ENCODE measurements around the gene PRKCI. TPM values are rescaled to one million over a fixed set of nuclear protein-coding genes. Genes with fewer than 3 reads are reported as not detected.

The PRKCI gene
- total RNA-seq, 1 experiment from 2014 or later = 25.2 TPM

DNA sequence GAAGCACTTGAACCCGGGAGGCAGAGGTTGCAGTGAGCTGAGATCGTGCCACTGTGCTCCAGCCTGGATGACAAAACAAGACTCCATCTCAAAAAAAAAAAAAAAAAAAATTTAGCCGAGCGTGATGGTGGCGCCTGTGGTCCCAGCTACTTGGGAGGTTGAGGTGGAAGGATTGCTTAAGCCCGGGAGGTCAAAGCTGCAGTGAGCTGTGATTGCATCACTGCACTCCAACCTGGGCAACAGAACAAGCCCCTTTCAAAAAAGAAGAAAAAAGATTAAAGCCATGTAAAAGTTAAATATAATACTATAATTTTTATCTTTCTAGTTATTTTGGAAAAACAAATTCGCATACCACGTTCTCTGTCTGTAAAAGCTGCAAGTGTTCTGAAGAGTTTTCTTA, 73.4 kb downstream of the PRKCI start:
- Histone ChIP-seq H3K27me3 (ENCODE audit: insufficient read depth, low read length) (no peaks in the 10 kb centered on the region), H3K9me3 (ENCODE audit: control insufficient read depth in 1 of 2, insufficient read depth in 1 of 2, low read depth in 1 of 2, low read length in 2 of 2) (no peaks in the 10 kb centered on the region), H3K27ac (ENCODE audit: low read depth, low read length) (no peak overlapping the region), H3K4me1 (ENCODE audit: control insufficient read depth in 1 of 2, insufficient read depth in 2 of 2, low read length in 2 of 2) (no peaks in the 10 kb centered on the region), H2AFZ (ENCODE audit: low read depth, low read length, poor library complexity, severe bottlenecking) (no peak overlapping the region), H3K9ac (ENCODE audit: low read length) (no peak overlapping the region), H3K9me2 (ENCODE audit: insufficient read depth) (no peaks in the 10 kb centered on the region), H3K36me3 (ENCODE audit: control insufficient read depth in 1 of 2, insufficient read depth in 2 of 2, low read length in 2 of 2) (peaks cover 0 to 13% of the 10 kb centered on the region in 2 experiments; a peak in 2 of 4 replicates), H3K79me2 (ENCODE audit: insufficient read depth, low read length) (no peaks in the 10 kb centered on the region), H3K4me3 (replicated peaks in 1 of 2; ENCODE audit: low read depth in 1 of 2, low read length in 2 of 2) (no peak overlapping the region), H3K4me2 (ENCODE audit: low read length) (no peak overlapping the region), H4K20me1 (ENCODE audit: insufficient read depth) (no peaks in the 10 kb centered on the region)
- no peak for TF ChIP-seq CEBPB (IDR thresholded peaks at IDR 0.05; ENCODE audit: low read depth)
- no peak for TF ChIP-seq FOSL1 (IDR thresholded peaks at IDR 0.05; ENCODE audit: low read depth)
- TF ChIP-seq SIN3A (IDR thresholded peaks at IDR 0.05; ENCODE audit: low read depth) = no peak
- TF ChIP-seq SP1 (IDR thresholded peaks at IDR 0.05; ENCODE audit: low read depth) = no peak
- no peak for TF ChIP-seq CTCF (IDR thresholded peaks at IDR 0.05 in 2 of 3, conservative IDR thresholded peaks at IDR 0.05 in 1 of 3; ENCODE audit: borderline replicate concordance in 1 of 3, insufficient read depth in 1 of 3, low read depth in 2 of 3, low read length in 2 of 3)
- no peak for TF ChIP-seq EZH2 (IDR thresholded peaks at IDR 0.05)
- no peak for TF ChIP-seq ZFX (IDR thresholded peaks at IDR 0.05)
- TF ChIP-seq, protein P1, sequence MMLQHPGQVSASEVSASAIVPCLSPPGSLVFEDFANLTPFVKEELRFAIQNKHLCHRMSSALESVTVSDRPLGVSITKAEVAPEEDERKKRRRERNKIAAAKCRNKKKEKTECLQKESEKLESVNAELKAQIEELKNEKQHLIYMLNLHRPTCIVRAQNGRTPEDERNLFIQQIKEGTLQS (IDR thresholded peaks at IDR 0.05) = no peak
- no peak for TF ChIP-seq EZH2phosphoT487 (IDR thresholded peaks at IDR 0.05; ENCODE audit: borderline replicate concordance)
- no peak for TF ChIP-seq SRF (IDR thresholded peaks at IDR 0.05; ENCODE audit: low read depth)
- TF ChIP-seq ELF1 (IDR thresholded peaks at IDR 0.05; ENCODE audit: borderline replicate concordance, low read depth) = no peak
- no peak for TF ChIP-seq POLR2AphosphoS5 (IDR thresholded peaks at IDR 0.05; ENCODE audit: low read depth, low read length)
- no peak for TF ChIP-seq REST (IDR thresholded peaks at IDR 0.05; ENCODE audit: low read depth)
- TF ChIP-seq TCF7L2 (IDR thresholded peaks at IDR 0.05; ENCODE audit: borderline replicate concordance, extremely low read depth, insufficient read depth, insufficient read length) = no peak
- TF ChIP-seq ZBTB33 (IDR thresholded peaks at IDR 0.05; ENCODE audit: extremely low read depth, insufficient replicate concordance, low read length) = no peak
- no peak for TF ChIP-seq EGR1 (IDR thresholded peaks at IDR 0.05; ENCODE audit: low read depth)
- no TSS peak for BruUV-seq (replicated peaks)
- RAD21 ChIA-PET (ENCODE audit: low non-redundant PET in 1 of 2, low total read pairs in 2 of 2, uncharacterized antibody in 2 of 2, unreplicated experiment in 2 of 2) = no interaction called here
- no peak for DNase-seq (ENCODE audit: low read depth, low spot score)
- CTCF ChIA-PET = no interaction called here
- intact Hi-C loops (cut with micrococcal nuclease) = no loop called here
- POLR2A ChIA-PET = no interaction called here
- ATAC-seq = no peak

Data from HCT116 (cell line).